22Rv1 (cell line): ENCODE results near the gene PLSCR4.

Source experiments
- H3K27ac ChIP-seq: fragments of 450-650 bp; 2 replicates; pipeline ENCODE4 v1.5.1; 2017
- CTCF ChIP-seq: fragments of 450-650 bp; IDR thresholded peaks from 2 replicates; pipeline ENCODE4 v1.5.1; 2017; ENCODE audit warnings: mild to moderate bottlenecking
- ZFX ChIP-seq: fragments of 450-650 bp; IDR thresholded peaks from 2 replicates; pipeline ENCODE4 v1.6.1; 2017; ENCODE audit warnings: antibody characterized with exemption, borderline replicate concordance

The PLSCR4 gene

GRCh38 chr3:146199762-146200161 is 51.1 kb downstream of the PLSCR4 start:
- TF ChIP-seq CTCF (no peak), ZFX (no peak)
- H3K27ac ChIP-seq: no peak overlapping the region

GRCh38 chr3:146196789-146197188 is 54.1 kb downstream of the PLSCR4 start:
- TF ChIP-seq CTCF (no peak), ZFX (no peak)
- no peak overlapping the region for H3K27ac ChIP-seq

GRCh38 chr3:146195605-146196004 is 55.3 kb downstream of the PLSCR4 start:
- TF ChIP-seq ZFX: no peak
- TF ChIP-seq CTCF: no peak
- no peak overlapping the region for H3K27ac ChIP-seq

GRCh38 chr3:146195030-146195429 is 55.9 kb downstream of the PLSCR4 start:
- no peak for TF ChIP-seq CTCF
- no peak for TF ChIP-seq ZFX
- no peak overlapping the region for H3K27ac ChIP-seq

GRCh38 chr3:146191051-146191450 is 59.9 kb downstream of the PLSCR4 start:
- TF ChIP-seq ZFX (no peak), CTCF (no peak)
- no peak overlapping the region for H3K27ac ChIP-seq

GRCh38 chr3:146189519-146190173 is 61.3 kb downstream of the PLSCR4 start:
- H3K27ac ChIP-seq: no peak overlapping the region
- TF ChIP-seq CTCF (peak; percentile 87), ZFX (no peak)

- TF ChIP-seq CTCF (peak; percentile 77), ZFX (no peak)
- H3K27ac ChIP-seq: no peak overlapping the region
These were observed 63.5 kb downstream of the PLSCR4 start for GRCh38 chr3:146187334-146187950.
